Mucosa of stomach (tissue), 1 donor: ENCODE results near the gene AQP2.
"Not testable (repeated sequence)": the region's sequence is repeated elsewhere in the genome, so short reads cannot be mapped to it uniquely, and the experiment has no call there.

Experiments used
- H3K27me3 ChIP-seq: one replicate; pipeline ENCODE4 v1.7.0; 2013; ENCODE audit warnings: mild to moderate bottlenecking, low read length; ENCODE audit not compliant: control insufficient read depth, insufficient read depth
- H3K36me3 ChIP-seq: one replicate; pipeline ENCODE4 v1.7.0; 2013; ENCODE audit warnings: low read length; ENCODE audit not compliant: control insufficient read depth, insufficient read depth
- H3K4me1 ChIP-seq: one replicate; pipeline ENCODE4 v1.7.0; 2013; ENCODE audit warnings: mild to moderate bottlenecking, low read length; ENCODE audit not compliant: control insufficient read depth, insufficient read depth
- H3K4me3 ChIP-seq: one replicate; pipeline ENCODE4 v1.7.0; 2013; ENCODE audit warnings: low read length
- H3K9ac ChIP-seq: one replicate; pipeline ENCODE4 v1.7.0; 2013; ENCODE audit warnings: mild to moderate bottlenecking, low read length, moderate library complexity
- H3K9me3 ChIP-seq: one replicate; pipeline ENCODE4 v1.7.0; 2013; ENCODE audit warnings: mild to moderate bottlenecking, low read length, moderate library complexity; ENCODE audit not compliant: control insufficient read depth
- donor health status: Pancreatic carcinoma.

The AQP2 gene

DNA sequence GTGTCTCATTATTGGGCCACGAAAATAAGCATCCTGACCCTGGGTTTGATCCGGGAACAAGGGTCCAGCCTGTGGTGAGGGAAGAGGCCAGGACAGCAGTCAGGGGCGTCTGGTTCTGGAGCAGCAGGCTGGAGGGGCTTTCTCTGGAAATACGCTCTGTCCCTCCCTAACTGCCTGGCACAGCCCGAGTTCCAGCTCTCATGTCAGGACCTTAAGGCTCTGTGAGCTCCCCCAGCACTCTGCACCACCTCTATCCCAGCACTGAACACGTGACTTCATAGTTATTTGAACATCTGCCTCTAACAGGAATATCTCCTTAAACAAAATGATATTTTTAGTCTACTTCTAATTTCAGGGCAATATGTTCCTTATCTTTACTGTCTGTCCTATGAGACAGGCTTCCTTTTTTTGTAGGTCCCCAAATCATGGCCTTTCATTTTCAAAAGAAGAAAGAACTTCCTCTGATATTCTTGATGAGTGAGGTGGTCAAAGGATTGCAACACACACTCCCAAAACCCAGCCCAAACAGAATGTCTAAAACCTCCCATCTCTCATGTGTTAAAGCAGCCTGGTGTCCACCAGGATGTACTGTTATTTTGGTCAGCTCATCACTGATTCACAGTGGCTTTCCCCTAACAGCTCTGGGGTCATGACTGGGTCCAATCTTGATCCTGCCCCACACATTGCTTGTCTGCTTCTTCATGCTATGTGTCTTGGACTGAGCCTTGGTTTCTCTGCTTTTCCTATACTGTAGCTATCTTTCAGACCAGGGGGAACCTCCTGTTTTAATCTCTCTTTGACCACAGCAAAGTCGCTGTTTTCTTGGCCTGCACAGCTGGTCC is 31.9 kb downstream of the AQP2 start:
- no peak overlapping the region for H3K9ac ChIP-seq
- H3K27me3 ChIP-seq, result no peaks in the 10 kb centered on the region
- no peaks in the 10 kb centered on the region for H3K9me3 ChIP-seq
- H3K36me3 ChIP-seq, result no peaks in the 10 kb centered on the region
- H3K4me1 ChIP-seq, result no peaks in the 10 kb centered on the region
- H3K4me3 ChIP-seq, result no peak overlapping the region

DNA sequence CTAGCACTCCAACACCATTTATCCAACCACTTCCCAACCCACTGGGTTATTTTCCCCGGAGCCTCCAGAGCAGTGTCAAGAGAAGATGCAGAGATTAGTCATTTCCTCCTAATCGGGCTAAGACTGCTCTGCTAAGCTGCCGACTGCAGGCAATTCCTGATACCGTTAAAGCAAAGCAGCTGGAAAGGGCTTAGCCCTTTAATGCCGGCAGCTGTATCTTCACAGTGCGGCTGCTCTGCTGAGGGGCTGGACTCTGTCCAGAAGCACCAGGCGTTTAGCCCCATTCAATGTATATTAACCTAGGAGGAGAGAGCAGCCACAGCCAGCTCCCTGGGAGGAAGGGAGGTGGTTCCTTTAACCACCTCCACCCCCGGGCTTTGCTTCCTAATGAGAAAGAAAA is 33.4 kb downstream of the AQP2 start:
- Histone ChIP-seq H3K36me3 (no peaks in the 10 kb centered on the region), H3K27me3 (no peaks in the 10 kb centered on the region), H3K9me3 (no peaks in the 10 kb centered on the region), H3K9ac (no peak overlapping the region), H3K4me3 (no peak overlapping the region), H3K4me1 (no peaks in the 10 kb centered on the region)

GRCh38 chr12:49984476-49985359 is 34.2 kb downstream of the AQP2 start:
- H3K36me3 ChIP-seq, result no peaks in the 10 kb centered on the region
- H3K9ac ChIP-seq, result no peak overlapping the region
- no peaks in the 10 kb centered on the region for H3K9me3 ChIP-seq
- H3K4me3 ChIP-seq, result no peak overlapping the region
- H3K27me3 ChIP-seq, result no peaks in the 10 kb centered on the region
- H3K4me1 ChIP-seq, result no peaks in the 10 kb centered on the region

DNA sequence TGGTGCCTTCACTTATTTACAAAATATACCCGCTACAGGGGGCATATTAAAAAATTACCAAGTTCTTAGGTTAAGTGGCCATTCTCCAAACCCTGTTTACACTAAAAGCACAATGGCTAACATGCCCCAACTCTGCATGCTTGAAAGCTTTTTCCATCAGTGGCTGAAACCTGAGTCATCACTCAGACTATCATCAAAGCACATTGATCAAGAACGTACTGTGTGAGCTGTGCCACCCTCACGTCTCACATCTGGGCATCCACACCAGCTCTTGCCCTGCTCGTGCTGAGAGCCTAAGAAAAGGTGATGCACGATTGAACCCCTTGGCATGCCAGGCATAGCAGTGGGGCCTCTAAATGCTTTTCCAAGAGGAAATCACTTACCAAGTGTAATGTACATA is 35.4 kb downstream of the AQP2 start:
- Histone ChIP-seq H3K4me1 (no peaks in the 10 kb centered on the region), H3K4me3 (no peak overlapping the region), H3K36me3 (no peaks in the 10 kb centered on the region), H3K27me3 (no peaks in the 10 kb centered on the region), H3K9ac (no peak overlapping the region), H3K9me3 (no peaks in the 10 kb centered on the region)

- H3K9ac ChIP-seq, H3K4me1 ChIP-seq, H3K9me3 ChIP-seq: not testable (repeated sequence)
Measured at GRCh38 chr12:49986476-49986875, 35.9 kb downstream of the AQP2 start.

DNA sequence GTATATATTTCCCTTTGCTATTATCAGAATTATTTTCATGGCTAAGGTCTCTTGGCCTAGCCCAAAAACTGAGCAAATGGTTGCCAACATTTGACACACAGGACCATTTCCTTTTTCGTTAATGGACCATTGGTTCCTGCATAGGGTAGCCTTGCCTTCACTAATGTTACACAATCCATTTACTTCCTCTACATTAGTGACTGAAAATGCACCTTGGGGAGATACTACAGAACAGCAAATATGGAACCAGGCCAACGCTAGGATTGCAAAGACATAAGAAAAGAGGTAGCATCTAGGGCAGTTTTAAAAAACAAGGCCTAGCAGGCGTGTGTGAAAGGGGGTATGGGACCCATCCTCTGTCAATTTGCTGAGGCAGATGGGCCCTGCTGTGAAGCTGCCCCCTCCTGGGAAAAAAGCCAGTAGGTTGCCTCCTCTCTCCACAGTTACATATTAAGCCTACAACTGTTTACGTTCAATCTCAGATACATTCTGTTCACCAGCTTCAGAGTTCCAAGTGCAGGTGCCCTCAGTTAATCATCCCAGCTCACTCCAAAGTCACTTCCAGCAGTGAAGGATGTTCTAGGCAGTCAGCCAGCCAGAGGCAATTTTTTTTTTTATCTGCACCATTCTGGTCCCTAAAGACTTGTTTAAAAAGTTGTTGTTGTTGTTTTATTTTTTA is 37.2 kb downstream of the AQP2 start:
- H3K36me3 ChIP-seq, result no peaks in the 10 kb centered on the region
- no peak overlapping the region for H3K4me3 ChIP-seq
- H3K27me3 ChIP-seq, result no peaks in the 10 kb centered on the region
- H3K4me1 ChIP-seq, result no peaks in the 10 kb centered on the region
- no peaks in the 10 kb centered on the region for H3K9me3 ChIP-seq
- no peak overlapping the region for H3K9ac ChIP-seq

More at GRCh38 chr12:49986476-49986875, 35.9 kb downstream of the AQP2 start:
- not testable (repeated sequence) for H3K36me3 ChIP-seq, H3K4me3 ChIP-seq, H3K27me3 ChIP-seq

GRCh38 chr12:49989400-49989799 is 38.9 kb downstream of the AQP2 start:
- H3K36me3 ChIP-seq, H3K9me3 ChIP-seq: not testable (repeated sequence)

DNA sequence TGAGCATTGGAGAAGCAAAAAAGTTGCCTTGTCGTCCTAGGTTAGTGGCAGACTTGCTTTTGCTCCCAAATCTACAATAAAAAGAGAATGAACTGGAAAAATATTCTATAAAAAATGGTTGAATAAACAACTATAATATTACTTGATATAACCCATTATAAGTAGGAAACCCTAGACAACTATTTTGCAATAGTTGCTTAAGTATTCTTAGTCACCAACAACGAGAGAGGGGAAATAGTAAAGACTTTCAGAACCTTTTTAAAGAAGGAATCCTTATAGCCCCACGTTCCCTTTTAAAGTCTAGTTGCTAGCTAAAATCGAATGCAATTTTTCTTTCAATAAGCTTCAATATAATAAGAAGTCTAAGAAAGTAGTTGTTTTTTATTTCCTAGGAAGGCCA is 39.7 kb downstream of the AQP2 start:
- Histone ChIP-seq H3K27me3 (no peaks in the 10 kb centered on the region), H3K9ac (no peak overlapping the region), H3K36me3 (no peaks in the 10 kb centered on the region), H3K9me3 (no peaks in the 10 kb centered on the region), H3K4me3 (no peak overlapping the region), H3K4me1 (no peaks in the 10 kb centered on the region)

More at GRCh38 chr12:49989400-49989799, 38.9 kb downstream of the AQP2 start:
- H3K4me1 ChIP-seq, H3K27me3 ChIP-seq, H3K9ac ChIP-seq, H3K4me3 ChIP-seq: not testable (repeated sequence)

GRCh38 chr12:49998453-49998852 is 47.9 kb downstream of the AQP2 start:
- Histone ChIP-seq H3K4me3 (no peak overlapping the region), H3K36me3 (no peaks in the 10 kb centered on the region), H3K27me3 (no peaks in the 10 kb centered on the region), H3K4me1 (no peaks in the 10 kb centered on the region), H3K9me3 (no peaks in the 10 kb centered on the region), H3K9ac (no peak overlapping the region)

DNA sequence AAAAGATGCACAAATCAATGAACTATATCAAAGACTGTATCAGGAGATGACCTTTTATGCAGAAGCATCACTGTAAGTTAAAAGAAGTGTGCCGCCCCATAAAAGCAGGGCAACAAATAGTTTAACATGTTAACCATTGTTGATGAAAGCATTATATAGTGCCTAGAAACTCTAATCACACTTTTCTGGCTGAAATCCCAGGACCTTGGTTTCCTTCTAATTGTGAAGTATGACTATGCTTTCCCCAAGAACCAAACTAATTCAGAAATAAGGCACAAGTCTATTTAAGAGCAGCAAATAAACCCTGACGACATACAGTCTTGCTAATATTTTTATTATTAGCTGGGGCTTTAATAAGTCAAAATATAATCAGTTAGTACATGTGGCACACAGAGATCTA is 53.1 kb downstream of the AQP2 start:
- no peaks in the 10 kb centered on the region for H3K9me3 ChIP-seq
- no peaks in the 10 kb centered on the region for H3K27me3 ChIP-seq
- H3K36me3 ChIP-seq, result no peaks in the 10 kb centered on the region
- no peak overlapping the region for H3K9ac ChIP-seq
- H3K4me3 ChIP-seq, result no peak overlapping the region
- no peaks in the 10 kb centered on the region for H3K4me1 ChIP-seq

DNA sequence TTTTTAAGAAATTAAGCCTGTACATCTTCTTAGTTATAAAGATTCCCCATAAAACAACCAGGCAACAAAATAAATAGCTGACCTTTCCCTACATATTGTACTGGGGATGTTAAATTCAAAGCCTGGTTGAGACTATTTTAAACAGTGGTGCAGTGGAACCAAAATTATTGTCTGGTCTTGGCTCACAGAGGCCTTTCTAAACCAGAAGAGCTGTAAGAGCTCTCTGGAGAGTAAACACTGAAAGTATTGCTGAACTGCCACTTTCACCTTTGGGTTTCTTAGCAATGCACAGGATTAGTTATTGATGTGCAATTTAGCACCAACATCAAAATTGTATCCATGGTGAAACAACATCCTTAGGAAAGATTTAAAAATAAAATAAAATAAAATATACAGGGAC is 54.2 kb downstream of the AQP2 start:
- Histone ChIP-seq H3K27me3 (no peaks in the 10 kb centered on the region), H3K9me3 (no peaks in the 10 kb centered on the region), H3K4me3 (no peak overlapping the region), H3K4me1 (no peaks in the 10 kb centered on the region), H3K9ac (no peak overlapping the region), H3K36me3 (no peaks in the 10 kb centered on the region)

GRCh38 chr12:50005175-50005574 is 54.6 kb downstream of the AQP2 start:
- Histone ChIP-seq H3K9ac (no peak overlapping the region), H3K9me3 (no peaks in the 10 kb centered on the region), H3K36me3 (no peaks in the 10 kb centered on the region), H3K4me3 (no peak overlapping the region), H3K4me1 (no peaks in the 10 kb centered on the region), H3K27me3 (no peaks in the 10 kb centered on the region)
